Right atrium auricular region (tissue), 2 donors: ENCODE data around the gene TSPAN9. TPM values are rescaled to one million over a fixed set of nuclear protein-coding genes. Genes with fewer than 3 reads are reported as not detected.

Experiments used
- DNase-seq: peaks from one replicate; pipeline ENCODE4 v3.0.0-alpha.2; 2019; ENCODE audit warnings: low spot score
- H3K27ac ChIP-seq, 2 donors: fragments of 200-600 bp; sonication (generic); 1 replicate in 1 of 2; 2 replicates in 1 of 2; pipeline ENCODE4 v1.5.1; 2016 to 2019
- H3K27me3 ChIP-seq, 2 donors: fragments of 200-600 bp; sonication (generic); one replicate each; pipeline versions ENCODE4 v1.5.1 to v1.6.0; 2017 to 2019
- H3K36me3 ChIP-seq: fragments of 200-600 bp; sonication (generic); one replicate; pipeline ENCODE4 v1.5.1; 2016
- H3K4me1 ChIP-seq, 2 donors: fragments of 200-600 bp; sonication (generic); one replicate each; pipeline versions ENCODE4 v1.5.1 to v1.6.0; 2017 to 2019
- H3K4me3 ChIP-seq, 2 donors: fragments of 200-600 bp; sonication (generic); 1 replicate in 1 of 2; 2 replicates in 1 of 2; pipeline ENCODE4 v1.5.1; 2017 to 2019; ENCODE audit warnings: mild to moderate bottlenecking in 1 of 2, moderate library complexity in 1 of 2
- H3K9me3 ChIP-seq, 2 donors: fragments of 200-600 bp; sonication (generic); one replicate each; pipeline ENCODE4 v1.5.1; 2019
- total RNA-seq, 2 donors: library from RNA; depleted of rRNA; stranded (reverse); fragments of >200 nt; gene quantifications; one replicate each; pipeline ENCODE4 v1.1.0, GENCODE V29; 2016
- TF ChIP-seq, protein P1 (sequence below), 2 donors: fragments of 200-600 bp; sonication (generic); IDR thresholded peaks; one replicate each; pipeline ENCODE4 v1.5.1; 2019; ENCODE audit warnings: antibody characterized with exemption in 2 of 2

Gene TSPAN9
- total RNA-seq, 2 donors from 2014 or later = 103 to 185 TPM

DNA sequence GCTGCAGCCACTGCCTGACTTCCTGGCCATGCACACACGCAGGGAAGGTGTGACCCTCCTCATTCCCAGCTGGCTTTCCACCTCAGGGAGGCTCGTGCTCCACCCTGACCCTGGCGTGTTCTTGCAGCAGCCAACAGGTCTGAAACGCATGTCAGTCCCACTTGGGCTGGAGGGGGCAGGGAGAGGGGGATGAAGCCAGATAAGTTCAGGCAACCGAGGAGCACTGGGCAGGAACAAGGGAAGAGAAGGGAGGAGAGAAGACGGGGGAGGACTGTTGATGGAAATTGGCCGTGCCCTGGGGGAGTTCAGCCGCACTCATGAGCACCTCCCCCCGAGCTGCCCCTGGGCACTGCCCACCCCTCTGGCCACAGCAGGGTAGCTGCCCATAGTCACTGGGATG is 231.4 kb downstream of the TSPAN9 start:
- Histone ChIP-seq H3K27me3 (no peaks in the 10 kb centered on the region), H3K4me1 (peaks cover 0 to 8% of the 10 kb centered on the region in 2 donors), H3K36me3 (no peaks in the 10 kb centered on the region), H3K4me3 (no peak overlapping the region), H3K27ac (no peak overlapping the region), H3K9me3 (no peaks in the 10 kb centered on the region)
- TF ChIP-seq, protein P1, sequence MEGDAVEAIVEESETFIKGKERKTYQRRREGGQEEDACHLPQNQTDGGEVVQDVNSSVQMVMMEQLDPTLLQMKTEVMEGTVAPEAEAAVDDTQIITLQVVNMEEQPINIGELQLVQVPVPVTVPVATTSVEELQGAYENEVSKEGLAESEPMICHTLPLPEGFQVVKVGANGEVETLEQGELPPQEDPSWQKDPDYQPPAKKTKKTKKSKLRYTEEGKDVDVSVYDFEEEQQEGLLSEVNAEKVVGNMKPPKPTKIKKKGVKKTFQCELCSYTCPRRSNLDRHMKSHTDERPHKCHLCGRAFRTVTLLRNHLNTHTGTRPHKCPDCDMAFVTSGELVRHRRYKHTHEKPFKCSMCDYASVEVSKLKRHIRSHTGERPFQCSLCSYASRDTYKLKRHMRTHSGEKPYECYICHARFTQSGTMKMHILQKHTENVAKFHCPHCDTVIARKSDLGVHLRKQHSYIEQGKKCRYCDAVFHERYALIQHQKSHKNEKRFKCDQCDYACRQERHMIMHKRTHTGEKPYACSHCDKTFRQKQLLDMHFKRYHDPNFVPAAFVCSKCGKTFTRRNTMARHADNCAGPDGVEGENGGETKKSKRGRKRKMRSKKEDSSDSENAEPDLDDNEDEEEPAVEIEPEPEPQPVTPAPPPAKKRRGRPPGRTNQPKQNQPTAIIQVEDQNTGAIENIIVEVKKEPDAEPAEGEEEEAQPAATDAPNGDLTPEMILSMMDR (IDR thresholded peaks at IDR 0.05) = no peak
- no peak for DNase-seq

DNA sequence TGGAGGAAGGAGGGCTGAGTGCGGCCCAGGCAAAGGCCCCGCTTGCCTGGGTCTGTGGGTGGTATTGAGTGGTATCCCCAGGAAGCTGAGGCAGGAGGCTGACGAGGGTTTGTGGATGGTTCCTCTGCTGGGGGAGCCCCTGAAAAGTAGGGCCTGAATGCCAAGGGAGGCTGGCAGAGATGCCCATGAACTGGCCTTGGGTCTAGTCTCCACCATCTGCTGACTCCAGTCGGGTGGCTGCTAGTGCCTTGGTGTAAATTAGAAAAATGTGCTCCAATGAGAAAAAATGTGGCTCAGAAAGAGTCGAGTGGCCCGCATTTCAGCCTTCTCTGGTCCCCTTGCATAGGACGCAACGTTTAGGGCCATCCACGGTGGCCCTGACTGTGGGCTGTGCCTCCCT is 232.6 kb downstream of the TSPAN9 start:
- no peaks in the 10 kb centered on the region for H3K27me3 ChIP-seq

DNA sequence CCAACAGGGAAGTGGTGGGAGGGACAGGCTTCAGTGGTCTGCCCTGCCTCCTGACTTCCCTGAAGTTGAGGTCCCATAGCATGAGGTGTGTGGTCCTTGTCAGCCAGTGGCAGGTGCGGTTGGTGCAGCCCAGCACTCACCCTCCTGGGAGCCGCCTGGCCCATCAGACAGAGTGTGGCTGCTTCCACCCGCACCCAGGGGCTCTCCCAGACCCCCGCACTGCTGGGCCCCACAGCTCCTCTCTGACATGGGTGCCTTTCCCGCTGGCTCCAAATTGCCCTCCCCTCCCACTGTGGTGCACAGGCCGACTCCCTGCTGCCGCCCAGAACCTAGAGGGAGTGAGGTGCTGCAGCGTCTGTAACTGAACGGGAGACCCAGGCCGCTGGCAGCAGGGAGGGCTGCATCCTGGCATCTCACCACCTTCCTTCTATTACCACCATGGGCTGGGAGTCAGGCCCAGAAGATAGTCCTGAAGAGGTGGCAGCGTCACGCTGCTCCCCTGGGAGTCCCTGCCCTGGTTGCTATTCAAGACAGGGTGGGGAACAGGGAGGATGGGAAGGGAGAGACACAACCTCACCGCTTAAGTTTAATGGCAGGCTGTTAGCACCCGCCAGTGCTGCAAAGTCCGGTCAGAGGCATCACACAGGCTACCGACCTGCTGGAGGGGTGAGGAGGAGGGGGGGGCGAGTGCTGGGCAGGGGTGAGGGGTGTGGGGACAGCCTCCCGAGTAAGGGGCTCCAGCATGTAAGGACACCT is 233.3 kb downstream of the TSPAN9 start:
- Histone ChIP-seq H3K27ac (no peak overlapping the region), H3K27me3 (no peaks in the 10 kb centered on the region), H3K9me3 (no peaks in the 10 kb centered on the region), H3K36me3 (no peaks in the 10 kb centered on the region), H3K4me1 (peaks cover 0 to 20% of the 10 kb centered on the region in 2 donors), H3K4me3 (no peak overlapping the region)
- TF ChIP-seq, protein P1 (IDR thresholded peaks at IDR 0.05) = no peak
- DNase-seq = no peak

More for the DNA sequence above, 232.6 kb downstream of the TSPAN9 start:
- no peak for DNase-seq
- Histone ChIP-seq H3K4me3 (no peak overlapping the region), H3K36me3 (no peaks in the 10 kb centered on the region), H3K4me1 (peaks cover 0 to 13% of the 10 kb centered on the region in 2 donors), H3K27ac (no peak overlapping the region), H3K9me3 (no peaks in the 10 kb centered on the region)
- TF ChIP-seq, protein P1 (IDR thresholded peaks at IDR 0.05) = no peak

DNA sequence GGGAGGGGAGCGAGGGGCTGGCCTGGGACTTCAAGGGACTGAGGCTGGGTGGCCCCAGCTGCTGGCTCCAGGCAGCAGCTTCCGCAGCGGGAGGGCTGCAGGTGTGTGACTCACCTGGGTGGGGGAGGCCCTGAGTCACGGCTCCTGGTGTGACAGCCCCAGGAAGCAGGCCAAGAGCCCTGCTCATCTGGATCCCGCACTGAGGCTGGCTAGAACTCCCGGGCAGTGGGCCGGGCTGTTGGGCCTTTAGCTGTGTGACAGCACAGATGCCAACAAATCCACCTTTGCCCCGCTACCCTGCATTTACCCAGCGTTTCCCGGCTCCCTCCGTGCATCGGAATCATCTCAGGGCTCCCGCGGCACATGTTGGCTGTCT is 233.8 kb downstream of the TSPAN9 start:
- Histone ChIP-seq H3K27me3 (no peaks in the 10 kb centered on the region), H3K4me3 (no peak overlapping the region), H3K9me3 (no peaks in the 10 kb centered on the region), H3K27ac (no peak overlapping the region), H3K36me3 (no peaks in the 10 kb centered on the region), H3K4me1 (peaks cover 0 to 24% of the 10 kb centered on the region in 2 donors)
- no peak for DNase-seq
- TF ChIP-seq, protein P1 (IDR thresholded peaks at IDR 0.05) = no peak

DNA sequence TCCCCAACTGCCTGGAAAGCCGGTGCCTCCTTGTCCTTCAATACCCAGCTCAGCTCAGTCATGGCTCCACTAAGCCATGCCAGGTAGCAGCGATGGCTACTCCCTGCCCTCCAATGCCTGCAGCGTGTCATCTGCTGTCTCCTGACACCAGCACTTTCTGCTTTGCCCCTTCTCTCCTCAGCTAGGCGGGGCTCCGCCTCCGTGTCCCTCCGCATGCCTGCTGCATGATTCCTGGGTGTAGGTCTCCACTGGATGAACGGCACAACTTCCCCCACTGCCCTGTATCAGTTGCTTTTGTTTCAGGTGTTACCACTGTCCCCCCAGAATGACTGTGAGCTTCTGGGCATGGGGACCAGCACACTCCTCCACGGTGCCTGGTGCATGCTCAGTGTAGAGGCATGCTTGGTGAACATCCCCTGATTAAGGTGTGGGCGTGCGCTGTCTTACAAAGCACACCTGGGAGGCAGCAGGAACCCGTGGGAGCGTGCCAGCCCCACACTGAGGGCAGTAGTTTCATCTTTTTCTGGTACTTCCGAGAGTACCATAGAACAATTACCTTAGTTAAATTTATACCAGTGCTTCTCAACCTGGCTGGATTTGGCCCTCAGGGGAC is 234.4 kb downstream of the TSPAN9 start:
- Histone ChIP-seq H3K4me1 (peaks cover 0 to 24% of the 10 kb centered on the region in 2 donors), H3K36me3 (no peaks in the 10 kb centered on the region), H3K4me3 (no peak overlapping the region), H3K27me3 (no peaks in the 10 kb centered on the region), H3K9me3 (no peaks in the 10 kb centered on the region), H3K27ac (no peak overlapping the region)
- DNase-seq = no peak
- TF ChIP-seq, protein P1 (IDR thresholded peaks at IDR 0.05) = no peak
